Large intestine (tissue), 3 donors: ENCODE data around the gene FBXW11. TPM values are rescaled to one million over a fixed set of nuclear protein-coding genes. Genes with fewer than 3 reads are reported as not detected.
"Not testable (repeated sequence)": the region's sequence is repeated elsewhere in the genome, so short reads cannot be mapped to it uniquely, and the experiment has no call there.

Source experiments
- DNase-seq, 2 donors: peaks; one replicate each; pipeline versions ENCODE4 v3.0.0 to v3.0.0-alpha.2; 2013
- H3K27ac ChIP-seq: one replicate; pipeline ENCODE4 v1.5.1; 2013; ENCODE audit warnings: low read length
- H3K27me3 ChIP-seq: 2 replicates; pipeline ENCODE4 v1.6.1; 2013; ENCODE audit warnings: low read length; ENCODE audit not compliant: control insufficient read depth, insufficient read depth
- H3K36me3 ChIP-seq: 2 replicates; pipeline ENCODE4 v1.6.1; 2013; ENCODE audit warnings: low read length; ENCODE audit not compliant: control insufficient read depth, insufficient read depth
- H3K4me1 ChIP-seq: one replicate; pipeline ENCODE4 v1.6.1; 2013; ENCODE audit warnings: low read length; ENCODE audit not compliant: control insufficient read depth, insufficient read depth
- H3K4me3 ChIP-seq: one replicate; pipeline ENCODE4 v1.5.1; 2013; ENCODE audit warnings: low read length
- H3K9me3 ChIP-seq: one replicate; pipeline ENCODE4 v1.6.1; 2013; ENCODE audit warnings: mild to moderate bottlenecking, low read depth, low read length, moderate library complexity; ENCODE audit not compliant: control insufficient read depth
- WGBS: methylation state at CpG from one replicate; pipeline ENCODE4 v1.1.5; 2013; ENCODE audit warnings: low lambda C conversion rate; ENCODE audit not compliant: insufficient coverage; 5-methylcytosine and 5-hydroxymethylcytosine counted together
- polyA plus RNA-seq: library from polyadenylated mRNA; unstranded; fragments of 120-200 nt; gene quantifications from one replicate; pipeline ENCODE4 v1.2.1, GENCODE V29; 2013

Gene FBXW11
- polyA plus RNA-seq, 1 donor = 40.8 TPM

- DNase-seq = peak in 1 of 2 donors; percentile 32
- Histone ChIP-seq H3K4me1 (no peaks in the 10 kb centered on the region), H3K36me3 (no peaks in the 10 kb centered on the region), H3K27me3 (no peaks in the 10 kb centered on the region), H3K9me3 (no peaks in the 10 kb centered on the region), H3K27ac (no peak overlapping the region), H3K4me3 (no peak overlapping the region)
- WGBS = 40% methylated on average over 1 of the region's 4 CpGs
These were observed 21.7 kb upstream of the FBXW11 start for GRCh38 chr5:172028167-172028566.

GRCh38 chr5:172020110-172020786 is 13.8 kb upstream of the FBXW11 start:
- WGBS = 69% methylated on average over 2 of the region's 10 CpGs
- not testable (repeated sequence) for H3K4me1 ChIP-seq, DNase-seq, H3K27me3 ChIP-seq, H3K36me3 ChIP-seq, H3K9me3 ChIP-seq, H3K4me3 ChIP-seq, H3K27ac ChIP-seq

- Histone ChIP-seq H3K9me3 (no peaks in the 10 kb centered on the region), H3K27me3 (no peaks in the 10 kb centered on the region), H3K4me3 (no peak overlapping the region), H3K36me3 (no peaks in the 10 kb centered on the region), H3K4me1 (no peaks in the 10 kb centered on the region), H3K27ac (no peak overlapping the region)
- no peak for DNase-seq
- 100% methylated on average over 1 of the region's 4 CpGs for WGBS
These were observed 8.9 kb upstream of the FBXW11 start for GRCh38 chr5:172015346-172015745.

- no CpG with 5 or more reads among the region's 2 CpGs for WGBS
- H3K36me3 ChIP-seq = no peaks in the 10 kb centered on the region
- no peaks in the 10 kb centered on the region for H3K27me3 ChIP-seq
These were observed 3.8 kb upstream of the FBXW11 start for GRCh38 chr5:172010278-172010677.

GRCh38 chr5:172009536-172010270 is 3.3 kb upstream of the FBXW11 start:
- no peaks in the 10 kb centered on the region for H3K36me3 ChIP-seq
- no peaks in the 10 kb centered on the region for H3K9me3 ChIP-seq
- H3K4me1 ChIP-seq = peaks cover 4% of the 10 kb centered on the region
- no peaks in the 10 kb centered on the region for H3K27me3 ChIP-seq
- H3K4me3 ChIP-seq = no peak overlapping the region
- no peak overlapping the region for H3K27ac ChIP-seq
- WGBS = 50% methylated on average over 1 of the region's 5 CpGs
- DNase-seq = no peak

More at GRCh38 chr5:172010278-172010677, 3.8 kb upstream of the FBXW11 start:
- H3K9me3 ChIP-seq = no peaks in the 10 kb centered on the region
- H3K27ac ChIP-seq = no peak overlapping the region
- peaks cover 4% of the 10 kb centered on the region for H3K4me1 ChIP-seq
- DNase-seq = no peak
- no peak overlapping the region for H3K4me3 ChIP-seq

- Histone ChIP-seq H3K27me3 (no peaks in the 10 kb centered on the region), H3K27ac (no peak overlapping the region), H3K4me1 (peaks cover 7% of the 10 kb centered on the region), H3K9me3 (no peaks in the 10 kb centered on the region), H3K36me3 (no peaks in the 10 kb centered on the region), H3K4me3 (no peak overlapping the region)
- no CpG with 5 or more reads among the region's 6 CpGs for WGBS
- DNase-seq = no peak
These were observed 2.3 kb upstream of the FBXW11 start for GRCh38 chr5:172008689-172009141.

GRCh38 chr5:172008111-172008455 is 1.6 kb upstream of the FBXW11 start:
- H3K4me3 ChIP-seq = no peak overlapping the region
- no peaks in the 10 kb centered on the region for H3K27me3 ChIP-seq
- WGBS = no CpG with 5 or more reads among the region's 3 CpGs
- H3K27ac ChIP-seq = no peak overlapping the region
- no peaks in the 10 kb centered on the region for H3K36me3 ChIP-seq
- H3K9me3 ChIP-seq = no peaks in the 10 kb centered on the region
- peaks cover 14% of the 10 kb centered on the region for H3K4me1 ChIP-seq
- DNase-seq = no peak

GRCh38 chr5:172007175-172008110 is 1.0 kb upstream of the FBXW11 start:
- 80% methylated on average over 3 of the region's 37 CpGs for WGBS
- DNase-seq = no peak
- no peaks in the 10 kb centered on the region for H3K36me3 ChIP-seq
- no peaks in the 10 kb centered on the region for H3K27me3 ChIP-seq
- peak overlapping the region; percentile 94 for H3K27ac ChIP-seq
- no peaks in the 10 kb centered on the region for H3K9me3 ChIP-seq
- H3K4me1 ChIP-seq = peaks cover 14% of the 10 kb centered on the region
- peak overlapping the region; percentile 59 for H3K4me3 ChIP-seq

- peaks cover 14% of the 10 kb centered on the region for H3K4me1 ChIP-seq
- no peaks in the 10 kb centered on the region for H3K36me3 ChIP-seq
- no peaks in the 10 kb centered on the region for H3K9me3 ChIP-seq
- no peaks in the 10 kb centered on the region for H3K27me3 ChIP-seq
- DNase-seq = peak; percentile 12 to 70
- H3K4me3 ChIP-seq = peak overlapping the region; percentile 59
- WGBS = no CpG with 5 or more reads among the region's 34 CpGs
- H3K27ac ChIP-seq = peak overlapping the region; percentile 94
These were observed 624 bp downstream of the FBXW11 start for GRCh38 chr5:172005708-172006320.

- Histone ChIP-seq H3K4me1 (peaks cover 14% of the 10 kb centered on the region), H3K4me3 (peak overlapping the region; percentile 59), H3K27me3 (no peaks in the 10 kb centered on the region), H3K9me3 (no peaks in the 10 kb centered on the region), H3K36me3 (no peaks in the 10 kb centered on the region), H3K27ac (peak overlapping the region; percentile 94)
- DNase-seq = peak in 1 of 2 donors; percentile 46
- no CpG with 5 or more reads among the region's 3 CpGs for WGBS
These were observed 1.6 kb downstream of the FBXW11 start for GRCh38 chr5:172004824-172005237.
